Activated CD4-positive, alpha-beta T cell treated with anti-CD3 and anti-CD28 coated beads for 48 hours (primary cell): Measurements from ENCODE around the gene HPCAL1.

Experiments used
- DNase-seq: peaks from one replicate; pipeline ENCODE4 v3.0.0-alpha.2; 2020

Gene HPCAL1

DNA sequence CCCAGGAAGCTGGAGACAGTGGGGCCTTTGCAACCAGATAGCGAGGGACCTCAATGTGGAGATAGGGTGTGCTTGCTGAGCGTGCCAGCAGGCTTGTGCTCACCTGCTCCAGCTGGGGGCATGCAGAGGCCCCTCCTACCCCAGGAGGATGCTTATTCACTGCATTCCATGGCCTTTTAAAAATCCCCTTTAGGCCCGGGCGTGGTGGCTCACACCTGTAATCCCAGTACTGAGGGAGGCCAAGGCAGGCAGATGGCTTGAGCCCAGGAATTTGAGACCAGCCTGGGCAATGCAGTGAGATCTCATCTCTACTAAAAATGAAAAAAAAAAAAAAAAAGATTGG, 90.9 kb downstream of the HPCAL1 start:
- DNase-seq = no peak

DNA sequence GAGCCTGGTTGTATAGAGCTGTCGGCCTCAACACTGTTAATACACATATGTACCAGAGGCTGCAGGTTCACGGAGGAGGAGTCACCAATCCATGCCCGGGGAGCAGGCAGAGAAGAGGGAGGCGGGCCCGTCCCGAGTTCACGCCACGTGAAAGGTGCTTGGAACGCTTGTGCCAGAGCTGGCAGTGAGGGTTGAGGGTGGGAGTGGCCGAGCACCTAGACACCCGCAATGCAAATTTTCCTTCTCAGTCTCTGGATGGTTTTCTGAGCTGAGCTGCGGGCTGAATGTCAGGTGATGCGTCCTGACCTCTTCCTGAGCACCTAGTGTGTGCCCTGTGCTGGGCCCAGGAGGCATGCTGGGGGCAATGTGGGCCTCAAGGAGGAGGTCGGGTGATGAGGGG, 93.2 kb downstream of the HPCAL1 start:
- DNase-seq = no peak

DNA sequence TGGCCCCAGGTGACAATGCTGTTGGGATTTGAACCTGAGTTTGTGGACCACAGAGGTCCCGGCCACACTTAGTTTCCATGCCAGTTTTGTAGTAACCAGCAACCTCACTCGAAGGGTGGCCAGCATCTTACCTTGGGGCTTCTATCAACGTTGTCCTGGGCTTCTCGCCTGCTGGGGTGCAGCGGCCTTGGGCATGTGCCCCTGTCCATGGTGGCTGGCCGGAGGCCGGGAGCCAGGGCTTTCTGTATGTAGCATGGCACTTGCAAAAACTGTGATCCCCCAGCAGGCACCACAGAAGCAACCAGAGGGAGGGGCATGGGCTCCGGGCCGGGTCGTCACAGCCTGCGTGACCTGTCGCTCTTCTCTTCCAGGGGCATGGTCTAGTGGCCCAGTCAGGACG, 93.8 kb downstream of the HPCAL1 start:
- no peak for DNase-seq

DNA sequence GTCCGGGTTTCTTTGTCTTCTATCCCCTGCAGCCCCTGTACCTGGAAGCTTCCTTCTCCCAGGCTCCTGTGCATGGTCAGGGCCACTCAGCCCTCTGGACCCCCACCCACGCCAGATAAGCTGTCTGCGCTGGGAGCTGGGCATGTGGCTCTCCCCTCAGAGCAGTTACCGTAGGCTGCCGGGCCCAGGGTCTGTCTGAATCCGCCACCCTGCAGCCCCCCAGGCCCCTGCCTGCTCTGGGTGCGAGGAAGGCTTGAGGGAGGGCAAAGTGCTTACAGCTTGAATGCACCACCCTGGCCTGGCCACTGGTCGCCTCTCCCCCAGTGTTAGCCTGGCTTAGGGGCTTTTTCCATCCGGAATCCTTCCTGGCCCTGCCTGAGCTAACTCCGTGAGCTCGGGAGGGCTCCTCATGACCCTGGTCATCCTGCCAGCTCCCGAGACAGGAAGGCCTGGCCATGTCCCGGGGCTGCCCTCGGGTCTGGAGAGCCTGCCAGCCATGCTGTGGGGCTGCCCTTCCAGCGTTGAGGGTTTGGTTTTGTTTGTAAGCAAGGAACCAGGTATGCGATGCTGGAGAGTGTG, 94.7 kb downstream of the HPCAL1 start:
- no peak for DNase-seq

DNA sequence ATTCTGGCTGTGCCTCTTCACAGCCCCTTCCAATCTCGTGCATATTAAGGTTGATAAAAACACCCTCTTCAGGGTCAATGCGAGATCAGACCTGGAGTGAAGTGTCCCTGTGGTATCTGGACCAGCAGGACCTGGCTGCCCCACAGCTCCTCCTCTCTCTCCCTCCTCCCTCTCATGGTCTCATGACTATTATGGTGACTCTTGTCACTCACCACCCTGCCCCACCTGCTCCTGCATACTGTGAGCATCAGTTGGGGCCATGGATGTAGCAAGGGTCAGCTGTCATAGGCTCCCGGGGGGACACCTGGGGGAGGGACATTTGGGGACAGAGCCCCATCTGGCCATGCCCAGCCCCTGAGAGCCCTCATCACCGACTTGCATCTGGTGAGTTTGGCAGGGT, 95.2 kb downstream of the HPCAL1 start:
- no peak for DNase-seq

DNA sequence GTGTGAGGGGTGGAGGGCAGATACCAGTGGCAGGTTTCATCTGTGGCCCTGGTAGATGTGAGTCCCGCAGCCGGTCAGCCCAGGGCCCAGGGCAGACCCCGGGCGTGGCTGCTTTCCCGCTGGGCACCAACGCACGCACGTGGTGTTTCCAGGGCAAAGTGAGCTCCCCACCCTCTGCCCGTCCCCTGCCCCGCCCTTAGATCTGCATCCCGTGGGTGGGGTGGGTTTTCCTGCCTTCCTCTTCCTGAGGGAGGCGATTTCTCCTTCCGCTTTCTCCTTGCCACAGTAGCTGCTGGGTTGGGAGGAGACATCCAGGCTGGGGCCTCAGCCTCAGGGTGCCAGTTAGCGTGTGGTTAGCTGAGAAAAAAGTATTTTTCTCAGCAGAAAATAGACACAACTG, 95.8 kb downstream of the HPCAL1 start:
- no peak for DNase-seq

DNA sequence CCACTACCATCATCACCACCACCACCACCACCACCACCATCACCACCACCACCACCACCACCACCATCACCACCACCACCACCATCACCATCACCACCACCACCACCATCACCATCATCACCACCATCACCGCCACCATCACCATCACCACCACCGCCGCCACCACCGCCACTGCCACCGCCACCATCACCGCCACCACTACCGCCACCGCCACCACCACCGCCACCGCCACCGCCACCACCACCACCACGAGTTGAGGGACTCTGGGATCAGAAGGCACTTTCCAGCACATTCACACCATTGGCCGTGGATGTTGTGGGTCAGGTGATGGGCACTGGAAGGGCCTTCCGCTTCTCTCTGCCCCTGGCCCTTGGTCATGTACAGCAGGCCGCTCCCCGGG, 96.7 kb downstream of the HPCAL1 start:
- DNase-seq = no peak

DNA sequence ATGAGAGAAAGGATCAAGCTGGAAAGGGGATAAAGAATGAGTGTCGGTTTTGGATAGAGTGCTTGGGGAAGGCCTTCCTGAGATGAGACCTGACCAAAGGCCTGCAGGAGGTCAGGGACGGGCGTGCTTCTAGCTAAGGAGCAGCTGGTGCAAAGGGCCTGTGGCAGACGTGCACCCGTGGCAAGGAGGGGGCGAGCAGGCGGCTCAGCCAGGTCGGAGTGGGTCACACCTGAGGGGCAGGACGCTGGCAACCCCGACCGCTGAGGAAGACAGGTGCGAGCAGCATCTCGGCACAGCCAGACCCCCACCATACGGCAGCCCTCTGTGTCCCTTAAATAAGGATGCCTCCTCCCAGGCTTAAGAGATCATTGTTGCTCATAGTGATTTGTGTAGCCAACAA, 97.3 kb downstream of the HPCAL1 start:
- no peak for DNase-seq

DNA sequence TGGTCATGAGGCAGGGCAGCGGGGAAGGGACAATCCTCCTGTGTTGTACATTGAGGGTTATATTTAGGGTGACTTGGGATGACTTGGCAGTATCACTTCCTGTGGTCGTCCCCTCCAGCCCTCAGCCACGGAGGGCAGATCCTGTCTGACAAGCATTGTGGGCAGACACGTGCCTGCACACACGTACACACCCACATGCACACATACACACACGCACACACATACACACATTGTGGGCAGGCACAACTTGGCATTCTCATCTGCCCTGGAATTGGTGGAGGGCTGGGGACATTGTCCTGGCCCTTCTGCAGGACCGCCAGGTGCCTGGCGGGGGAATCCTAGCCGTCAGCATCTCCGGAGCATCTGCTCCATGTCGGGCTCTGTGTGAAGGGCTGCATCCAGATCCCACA, 97.9 kb downstream of the HPCAL1 start:
- peak; percentile 72 for DNase-seq

DNA sequence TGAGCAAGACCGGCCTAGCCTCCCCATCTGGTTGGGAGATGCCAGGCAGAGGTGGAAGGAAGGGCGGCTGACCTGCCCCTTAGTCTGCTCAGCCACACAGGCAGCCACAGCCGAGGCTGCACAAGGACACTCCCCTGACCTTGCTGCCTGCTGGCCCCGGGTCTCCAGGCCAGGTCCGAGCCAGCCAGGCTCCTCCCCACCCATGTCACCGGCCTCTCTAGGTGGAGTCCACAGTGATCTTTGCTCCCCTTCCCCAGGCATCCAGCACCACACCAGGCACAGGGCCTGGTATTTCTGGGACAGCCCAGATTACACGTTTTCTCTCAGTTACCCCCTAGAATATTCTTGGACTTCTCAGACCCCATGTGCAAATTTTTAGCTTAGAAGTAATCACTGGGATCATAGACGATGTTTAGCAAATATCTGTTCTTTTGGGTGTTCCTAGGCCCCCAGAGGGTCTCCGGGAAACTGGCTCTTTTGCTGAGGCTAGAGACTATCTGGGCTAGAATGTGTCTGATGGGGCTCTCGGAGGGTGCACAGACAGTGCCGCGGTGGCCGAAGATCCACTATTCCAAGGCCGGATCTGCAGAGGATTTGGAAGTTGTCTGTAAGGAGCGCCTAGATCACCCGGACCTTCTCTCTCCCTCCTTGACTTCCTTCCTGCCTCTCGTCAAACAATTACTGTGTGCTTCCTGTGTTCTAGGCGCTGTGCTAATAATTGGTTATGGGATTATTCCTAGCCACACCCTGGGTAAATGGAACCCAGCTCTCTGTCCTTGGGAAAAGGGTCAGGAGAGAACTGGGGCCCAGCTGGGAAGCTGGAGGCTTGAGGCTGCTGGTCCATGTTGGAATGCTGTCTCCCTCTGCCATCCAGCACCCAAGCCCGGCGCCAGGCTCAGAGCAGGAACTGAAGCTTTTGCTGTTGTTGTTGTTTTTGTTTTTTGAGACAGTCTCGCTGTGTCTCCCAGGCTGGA, 98.6 kb downstream of the HPCAL1 start:
- no peak for DNase-seq

DNA sequence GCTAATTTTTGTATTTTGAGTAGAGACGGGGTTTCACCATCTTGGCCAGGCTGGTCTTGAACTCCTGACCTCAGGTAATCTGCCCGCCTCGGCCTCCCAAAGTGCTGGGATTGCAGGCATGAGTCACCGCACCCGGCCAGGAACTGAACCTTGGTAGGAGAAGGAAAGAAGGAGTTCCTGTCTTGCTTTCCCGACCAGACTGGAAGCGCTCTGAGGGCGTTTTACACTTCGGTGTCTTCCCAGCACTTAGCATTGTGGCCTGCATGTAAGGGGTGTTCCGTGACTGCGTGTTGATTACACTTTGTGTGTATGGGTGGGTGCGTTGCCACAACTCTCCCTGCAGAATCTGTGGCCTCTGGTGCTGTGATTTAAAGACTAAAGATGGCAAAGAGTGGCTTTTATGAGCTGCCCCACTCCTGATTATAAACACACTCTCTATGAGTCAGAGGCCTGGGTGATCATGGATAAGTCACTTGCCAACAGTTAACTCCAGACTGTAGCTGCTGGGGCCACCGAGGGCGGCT, 99.4 kb downstream of the HPCAL1 start:
- no peak for DNase-seq

DNA sequence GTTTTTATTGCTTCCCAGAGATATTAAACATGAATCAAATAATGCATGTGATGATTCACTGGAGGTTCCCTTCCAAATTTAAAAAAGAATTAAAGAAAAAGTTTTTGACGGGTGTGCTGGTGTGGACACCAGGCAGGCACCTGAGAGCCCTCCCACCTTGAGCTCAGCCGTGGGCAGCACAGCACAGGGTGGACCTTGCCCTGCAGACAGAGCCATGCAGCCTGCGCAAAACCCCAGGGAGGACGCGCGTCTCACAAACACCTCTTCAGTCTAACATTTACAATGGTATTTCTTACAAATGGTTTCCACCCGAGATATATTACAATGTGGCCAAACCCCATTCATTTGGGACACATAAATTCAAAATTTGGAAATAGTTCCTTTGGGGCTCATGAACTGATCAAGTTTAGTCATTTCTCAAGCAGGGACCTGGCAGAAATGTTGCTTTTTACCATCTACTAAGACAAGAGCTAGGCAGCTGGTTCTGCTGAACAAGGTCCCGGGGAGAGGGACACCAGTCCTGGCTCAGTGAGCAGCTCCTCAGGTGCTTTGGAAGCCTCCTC, 100.0 kb downstream of the HPCAL1 start:
- no peak for DNase-seq

DNA sequence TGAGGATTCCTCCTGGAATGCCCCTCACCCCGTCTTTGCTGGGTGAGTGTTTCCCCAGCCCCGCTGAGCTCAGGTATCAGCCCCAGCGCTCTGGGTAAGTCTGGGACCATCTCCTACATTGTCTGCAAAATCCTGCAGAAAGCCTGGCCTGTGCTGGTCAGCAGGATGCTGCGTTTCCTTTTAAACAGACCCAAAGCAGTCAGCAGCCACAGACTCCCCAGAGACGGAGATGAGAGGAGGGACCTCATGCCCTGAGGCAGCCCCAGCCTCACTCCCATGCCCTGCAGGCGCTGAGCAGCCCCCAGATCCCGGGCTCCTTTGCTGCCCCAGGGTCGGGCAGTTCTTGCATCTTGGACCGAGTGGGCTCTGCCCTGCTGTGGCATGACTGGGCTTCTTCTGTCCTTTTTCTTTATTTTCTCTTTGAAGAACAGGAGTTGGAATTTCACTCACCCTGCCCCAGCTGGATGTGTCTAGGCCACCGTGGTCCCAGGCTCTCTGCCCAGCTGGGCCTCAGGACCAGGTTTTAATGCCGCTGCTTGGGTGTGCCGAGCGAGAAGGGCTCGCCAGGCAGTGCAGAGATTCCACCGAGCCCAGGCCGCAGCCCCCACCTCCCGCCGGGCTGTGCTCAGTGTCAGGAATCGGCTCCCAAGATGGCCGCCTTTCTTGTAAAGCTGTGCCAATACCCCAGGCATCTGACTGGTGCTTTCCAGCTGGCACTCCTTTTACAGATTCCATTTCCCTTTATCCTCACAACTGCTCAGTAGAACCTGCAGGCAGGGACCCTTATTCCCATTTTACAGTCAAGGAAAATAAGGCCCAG, 101.8 kb downstream of the HPCAL1 start:
- DNase-seq = no peak

DNA sequence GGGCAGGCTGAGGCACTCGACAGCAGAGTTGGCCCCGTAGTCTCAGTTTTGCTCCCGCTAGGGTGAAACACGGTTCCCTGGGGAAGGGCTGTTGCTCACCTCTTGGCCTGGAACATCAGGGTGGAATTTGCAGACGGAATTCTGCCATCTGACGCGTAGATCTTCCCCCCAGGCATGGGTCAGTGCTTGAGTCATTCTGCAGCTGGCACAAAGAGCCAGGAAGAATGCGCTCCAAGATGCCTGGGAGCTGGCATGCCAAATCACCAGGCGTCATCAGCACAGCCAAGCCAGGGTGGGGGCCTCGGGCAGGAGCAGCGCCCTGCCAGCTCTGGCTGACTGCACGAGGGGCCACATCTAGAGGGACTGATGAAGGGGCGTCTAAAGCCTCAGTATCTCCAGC, 102.7 kb downstream of the HPCAL1 start:
- no peak for DNase-seq

DNA sequence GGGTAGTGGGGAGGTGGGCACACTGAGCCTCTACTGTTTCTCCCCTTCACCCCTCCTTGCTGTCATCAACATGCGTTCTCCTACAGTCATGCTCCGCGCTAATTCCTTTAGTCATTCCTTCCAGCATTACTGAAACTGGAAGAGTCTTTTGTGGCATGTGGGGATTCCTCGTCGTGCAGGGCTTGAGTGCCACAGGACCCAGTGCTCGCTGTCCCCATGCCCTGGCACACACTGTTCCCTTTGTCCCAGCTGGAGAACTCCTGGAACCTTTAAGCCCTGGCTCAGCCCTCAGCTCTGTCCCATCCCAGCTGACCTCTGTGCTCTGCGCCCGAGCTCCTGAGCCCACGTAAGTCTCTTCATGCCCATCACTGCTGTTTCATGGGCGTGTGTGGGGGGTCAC, 103.3 kb downstream of the HPCAL1 start:
- no peak for DNase-seq

DNA sequence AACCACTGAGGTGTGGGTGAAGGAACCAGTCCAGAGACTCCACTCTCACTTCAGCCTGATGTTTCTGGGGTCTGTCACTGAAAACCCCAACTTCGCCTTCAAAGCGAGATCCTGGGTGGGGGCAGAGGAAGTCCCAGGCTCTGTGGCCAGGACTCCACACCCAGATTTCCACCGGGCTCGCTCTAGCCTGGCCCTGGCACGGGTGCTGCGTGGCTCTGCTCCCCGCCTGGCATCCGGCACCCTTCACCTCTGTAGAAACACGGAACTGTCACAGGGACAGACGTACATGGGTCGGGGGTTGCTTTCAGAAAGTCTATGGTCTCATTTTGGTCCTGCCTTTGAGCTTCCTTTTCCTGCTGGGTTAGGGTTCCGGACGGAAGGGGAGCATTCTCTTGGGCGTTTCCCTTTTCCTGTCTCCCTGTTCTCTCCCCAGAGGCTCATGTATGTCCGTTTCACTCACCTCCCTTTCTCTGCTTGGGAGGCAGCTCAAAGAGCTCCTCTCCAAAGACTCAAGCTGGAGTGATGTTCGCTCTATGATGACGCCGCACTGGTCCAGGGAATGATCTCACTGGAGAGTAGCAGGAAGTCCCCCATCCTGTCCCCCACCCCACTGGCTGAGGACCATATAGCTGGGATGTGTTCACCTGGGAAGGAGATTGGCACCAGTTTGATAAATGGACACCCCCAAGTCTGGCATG, 103.9 kb downstream of the HPCAL1 start:
- DNase-seq = no peak

DNA sequence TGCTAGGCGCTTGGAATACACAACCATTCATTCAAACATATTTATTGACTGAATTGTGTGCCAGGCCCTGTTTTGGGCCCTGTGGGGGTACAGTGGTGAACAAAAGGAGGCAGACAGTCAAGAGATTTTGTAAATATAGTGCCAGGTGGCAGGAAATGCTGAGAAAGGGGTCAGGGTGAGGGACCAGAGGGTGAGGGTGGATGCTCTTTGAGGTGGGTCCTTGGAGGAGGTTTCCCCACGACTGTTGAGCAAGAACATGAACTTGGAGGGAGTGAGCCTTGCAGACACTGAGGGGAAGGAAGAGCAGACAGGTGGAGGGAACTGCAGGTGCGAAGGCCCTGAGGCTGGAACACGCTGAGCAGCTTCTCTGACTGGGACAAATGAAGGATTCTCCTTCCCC, 104.7 kb downstream of the HPCAL1 start:
- DNase-seq = no peak

DNA sequence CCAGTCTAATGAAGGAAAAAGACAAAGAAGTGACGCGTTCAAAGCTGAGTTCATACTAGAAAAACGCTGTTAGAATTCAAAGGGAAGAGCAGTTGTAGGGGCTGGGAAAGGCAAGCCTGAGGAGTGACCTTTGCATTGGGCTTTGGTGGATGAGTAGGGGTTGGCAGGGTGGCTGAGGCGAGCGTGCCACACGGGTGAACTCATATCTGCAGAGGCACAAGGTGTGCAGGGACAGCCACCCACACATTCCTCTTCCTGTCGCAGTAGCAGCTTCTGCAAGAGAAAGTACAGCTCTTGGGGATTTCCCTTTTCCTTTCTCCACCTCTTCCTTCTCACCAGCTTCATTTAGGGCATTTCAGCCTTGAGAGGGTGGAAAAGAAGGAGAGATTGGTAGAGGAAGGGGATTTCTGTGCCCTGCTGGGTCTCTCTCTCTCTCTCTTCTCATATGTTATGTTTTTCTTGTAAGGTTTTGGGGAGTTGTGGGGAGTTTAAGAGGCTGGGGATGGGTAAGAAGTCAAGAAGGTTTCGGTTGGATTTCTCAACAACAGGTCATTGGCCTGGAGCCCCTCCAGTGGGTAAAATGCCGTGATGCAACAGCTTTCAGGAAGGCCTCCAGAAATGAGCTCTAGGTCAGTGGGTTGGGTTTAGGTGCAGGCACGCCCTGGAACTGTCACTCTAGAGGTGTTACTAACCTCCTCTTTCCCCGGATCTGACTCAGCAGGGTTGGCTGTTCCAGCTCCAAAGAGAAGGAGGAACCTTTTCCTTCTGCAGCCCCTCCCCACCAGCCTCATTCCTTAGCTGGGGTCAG, 105.3 kb downstream of the HPCAL1 start:
- DNase-seq = peak; percentile 85

DNA sequence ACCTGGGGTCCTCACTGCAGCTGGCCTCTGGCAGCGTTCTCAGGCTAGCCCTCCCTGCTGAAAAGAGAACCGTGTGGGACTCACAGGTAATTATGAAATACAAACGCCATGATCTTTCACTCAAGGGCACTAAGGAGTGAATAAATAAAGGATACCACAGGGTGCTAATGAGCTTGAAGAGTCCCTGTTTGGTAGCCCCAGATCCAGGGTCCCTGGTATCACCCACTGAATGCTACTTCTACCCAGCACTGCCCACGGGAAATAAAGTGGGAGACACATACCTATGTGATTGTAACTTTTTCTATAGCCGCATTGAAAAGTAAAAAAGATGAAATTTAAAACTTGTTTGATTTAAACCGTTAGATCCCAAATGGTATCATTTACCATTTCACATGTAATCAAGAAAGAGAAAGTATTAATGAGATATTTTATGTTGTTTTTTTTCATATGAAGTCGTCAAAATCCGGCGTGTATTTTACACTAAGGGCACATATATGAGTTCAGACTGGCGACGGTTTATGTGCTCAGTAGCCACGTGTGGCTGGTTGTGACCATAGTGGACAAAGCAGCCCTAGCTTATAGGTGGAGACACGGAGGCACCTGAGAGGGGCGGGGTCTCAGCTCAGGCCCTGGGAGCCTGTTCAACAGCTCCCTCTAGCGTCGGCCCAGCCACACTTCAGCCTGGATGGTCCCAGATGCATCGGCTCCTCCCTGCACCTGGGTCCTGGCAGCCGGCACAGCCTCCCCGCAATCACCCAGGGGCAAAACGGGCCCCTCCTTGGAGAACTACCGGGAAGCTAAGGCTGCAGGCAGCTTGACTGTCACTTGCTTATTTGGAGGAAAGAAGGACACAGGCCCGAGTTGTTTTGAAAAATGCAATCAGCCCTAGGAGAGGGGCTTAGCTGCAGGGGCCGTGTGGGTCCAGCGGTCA, 106.2 kb downstream of the HPCAL1 start:
- peak; percentile 90 for DNase-seq
